GM08714 (cell line): ENCODE data around the gene MARCO.
"Not testable (repeated sequence)": the region's sequence is repeated elsewhere in the genome, so short reads cannot be mapped to it uniquely, and the experiment has no call there.

Experiments
- H3K4me3 ChIP-seq: fragments of 200-500 bp; sonication (Bioruptor generic); 2 replicates; pipeline ENCODE4 v1.5.1; 2014; ENCODE audit warnings: mild to moderate bottlenecking, low read length, inconsistent platforms
- ZNF274 ChIP-seq: IDR thresholded peaks from 2 replicates; pipeline ENCODE4 v1.6.1; 2012; ENCODE audit warnings: mild to moderate bottlenecking, low read depth, low read length

The MARCO gene

GRCh38 chr2:118993392-118993752 lies 51.4 kb downstream of the MARCO start:
- H3K4me3 ChIP-seq = no peak overlapping the region
- TF ChIP-seq ZNF274 = no peak

GRCh38 chr2:118994172-118994700 lies 52.2 kb downstream of the MARCO start:
- no peak for TF ChIP-seq ZNF274
- H3K4me3 ChIP-seq = no peak overlapping the region

- TF ChIP-seq ZNF274 = no peak
- no peak overlapping the region for H3K4me3 ChIP-seq
These were observed 52.8 kb downstream of the MARCO start for GRCh38 chr2:118994778-118995177.

GRCh38 chr2:119003856-119004255 lies 61.9 kb downstream of the MARCO start:
- H3K4me3 ChIP-seq = not testable (repeated sequence)

GRCh38 chr2:119004602-119005001 lies 62.6 kb downstream of the MARCO start:
- no peak for TF ChIP-seq ZNF274
- H3K4me3 ChIP-seq = no peak overlapping the region

- TF ChIP-seq ZNF274 = no peak
- H3K4me3 ChIP-seq = no peak overlapping the region
These were observed 63.1 kb downstream of the MARCO start for GRCh38 chr2:119005051-119005450.

- no peak for TF ChIP-seq ZNF274
- H3K4me3 ChIP-seq = no peak overlapping the region
These were observed 63.6 kb downstream of the MARCO start for GRCh38 chr2:119005555-119005954.

GRCh38 chr2:119006441-119006840 lies 64.4 kb downstream of the MARCO start:
- H3K4me3 ChIP-seq = no peak overlapping the region
- TF ChIP-seq ZNF274 = no peak

- no peak overlapping the region for H3K4me3 ChIP-seq
- TF ChIP-seq ZNF274 = no peak
These were observed 66.1 kb downstream of the MARCO start for GRCh38 chr2:119008108-119008507.

GRCh38 chr2:119009110-119009509 lies 67.1 kb downstream of the MARCO start:
- no peak overlapping the region for H3K4me3 ChIP-seq
- TF ChIP-seq ZNF274 = no peak

- TF ChIP-seq ZNF274 = no peak
- no peak overlapping the region for H3K4me3 ChIP-seq
These were observed 68.3 kb downstream of the MARCO start for GRCh38 chr2:119010336-119010735.

- TF ChIP-seq ZNF274 = no peak
- H3K4me3 ChIP-seq = no peak overlapping the region
These were observed 69.3 kb downstream of the MARCO start for GRCh38 chr2:119011162-119011909.

GRCh38 chr2:119011910-119012209 lies 69.9 kb downstream of the MARCO start:
- no peak overlapping the region for H3K4me3 ChIP-seq
- TF ChIP-seq ZNF274 = no peak

- TF ChIP-seq ZNF274 = no peak
- H3K4me3 ChIP-seq = no peak overlapping the region
These were observed 70.6 kb downstream of the MARCO start for GRCh38 chr2:119012345-119013301.

GRCh38 chr2:119013671-119014070 lies 71.7 kb downstream of the MARCO start:
- no peak for TF ChIP-seq ZNF274
- no peak overlapping the region for H3K4me3 ChIP-seq

- H3K4me3 ChIP-seq = no peak overlapping the region
- TF ChIP-seq ZNF274 = no peak
These were observed 73.9 kb downstream of the MARCO start for GRCh38 chr2:119015845-119016244.
